Right atrium auricular region (tissue), 2 donors: ENCODE results near the gene CHADL. TPM values are rescaled to one million over a fixed set of nuclear protein-coding genes. Genes with fewer than 3 reads are reported as not detected.

ENCODE experiments used
- DNase-seq: peaks from one replicate; pipeline ENCODE4 v3.0.0-alpha.2; 2019; ENCODE audit warnings: low spot score
- H3K27ac ChIP-seq, 2 donors: fragments of 200-600 bp; sonication (generic); 1 replicate in 1 of 2; 2 replicates in 1 of 2; pipeline ENCODE4 v1.5.1; 2016 to 2019
- H3K27me3 ChIP-seq, 2 donors: fragments of 200-600 bp; sonication (generic); one replicate each; pipeline versions ENCODE4 v1.5.1 to v1.6.0; 2017 to 2019
- H3K36me3 ChIP-seq: fragments of 200-600 bp; sonication (generic); one replicate; pipeline ENCODE4 v1.5.1; 2016
- H3K4me1 ChIP-seq, 2 donors: fragments of 200-600 bp; sonication (generic); one replicate each; pipeline versions ENCODE4 v1.5.1 to v1.6.0; 2017 to 2019
- H3K4me3 ChIP-seq, 2 donors: fragments of 200-600 bp; sonication (generic); 1 replicate in 1 of 2; 2 replicates in 1 of 2; pipeline ENCODE4 v1.5.1; 2017 to 2019; ENCODE audit warnings: mild to moderate bottlenecking in 1 of 2, moderate library complexity in 1 of 2
- H3K9me3 ChIP-seq, 2 donors: fragments of 200-600 bp; sonication (generic); one replicate each; pipeline ENCODE4 v1.5.1; 2019
- total RNA-seq, 2 donors: library from RNA; depleted of rRNA; stranded (reverse); fragments of >200 nt; gene quantifications; one replicate each; pipeline ENCODE4 v1.1.0, GENCODE V29; 2016
- TF ChIP-seq, protein P1 (sequence below), 2 donors: fragments of 200-600 bp; sonication (generic); IDR thresholded peaks; one replicate each; pipeline ENCODE4 v1.5.1; 2019; ENCODE audit warnings: antibody characterized with exemption in 2 of 2

Gene CHADL
- total RNA-seq, 2 donors from 2014 or later, result 8.3 to 16.1 TPM

DNA sequence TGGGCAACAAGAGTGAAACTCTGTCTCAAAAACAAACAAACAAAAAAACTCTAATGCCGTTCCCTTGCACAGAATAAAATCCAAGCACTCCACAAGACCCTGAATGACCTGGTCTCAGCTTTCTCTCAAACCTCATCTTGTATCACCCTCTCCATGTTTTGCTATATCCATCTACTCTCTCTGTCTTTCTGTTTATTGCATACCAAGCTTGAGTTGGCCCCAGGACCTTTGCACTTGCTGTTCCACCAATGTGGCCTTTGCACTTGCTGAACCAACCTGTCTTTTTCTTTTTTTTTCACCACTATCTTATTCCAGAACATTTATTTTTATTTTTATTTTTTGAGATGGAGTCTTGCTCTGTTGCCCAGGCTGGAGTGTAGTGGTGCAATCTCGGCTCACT lies 37.6 kb downstream of the CHADL start:
- H3K27me3 ChIP-seq, result no peaks in the 10 kb centered on the region
- no peak overlapping the region for H3K27ac ChIP-seq
- DNase-seq, result no peak
- H3K9me3 ChIP-seq, result no peaks in the 10 kb centered on the region
- TF ChIP-seq, protein P1, sequence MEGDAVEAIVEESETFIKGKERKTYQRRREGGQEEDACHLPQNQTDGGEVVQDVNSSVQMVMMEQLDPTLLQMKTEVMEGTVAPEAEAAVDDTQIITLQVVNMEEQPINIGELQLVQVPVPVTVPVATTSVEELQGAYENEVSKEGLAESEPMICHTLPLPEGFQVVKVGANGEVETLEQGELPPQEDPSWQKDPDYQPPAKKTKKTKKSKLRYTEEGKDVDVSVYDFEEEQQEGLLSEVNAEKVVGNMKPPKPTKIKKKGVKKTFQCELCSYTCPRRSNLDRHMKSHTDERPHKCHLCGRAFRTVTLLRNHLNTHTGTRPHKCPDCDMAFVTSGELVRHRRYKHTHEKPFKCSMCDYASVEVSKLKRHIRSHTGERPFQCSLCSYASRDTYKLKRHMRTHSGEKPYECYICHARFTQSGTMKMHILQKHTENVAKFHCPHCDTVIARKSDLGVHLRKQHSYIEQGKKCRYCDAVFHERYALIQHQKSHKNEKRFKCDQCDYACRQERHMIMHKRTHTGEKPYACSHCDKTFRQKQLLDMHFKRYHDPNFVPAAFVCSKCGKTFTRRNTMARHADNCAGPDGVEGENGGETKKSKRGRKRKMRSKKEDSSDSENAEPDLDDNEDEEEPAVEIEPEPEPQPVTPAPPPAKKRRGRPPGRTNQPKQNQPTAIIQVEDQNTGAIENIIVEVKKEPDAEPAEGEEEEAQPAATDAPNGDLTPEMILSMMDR (IDR thresholded peaks at IDR 0.05), result no peak
- no peak overlapping the region for H3K4me3 ChIP-seq
- H3K4me1 ChIP-seq, result peaks cover 0 to 14% of the 10 kb centered on the region in 2 donors
- no peaks in the 10 kb centered on the region for H3K36me3 ChIP-seq

DNA sequence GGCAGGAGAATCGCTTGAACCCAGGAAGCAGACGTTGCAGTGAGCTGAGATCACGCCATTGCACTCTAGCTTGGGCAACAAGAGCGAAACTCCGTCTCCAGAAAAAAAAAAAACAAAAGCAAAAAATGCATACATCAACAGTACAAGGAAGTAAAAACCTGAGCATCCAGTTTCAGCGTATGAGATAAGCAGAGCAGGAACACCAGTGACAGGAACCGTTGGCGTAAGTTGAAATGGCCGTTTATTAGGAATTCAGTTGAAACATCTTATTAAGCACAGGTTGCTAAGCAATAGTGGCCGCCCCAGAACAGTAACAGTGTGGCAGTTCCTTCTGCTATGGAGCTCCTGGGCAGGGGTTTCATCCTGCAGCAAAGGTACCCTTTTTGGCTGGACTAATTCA lies 39.6 kb downstream of the CHADL start:
- no peak overlapping the region for H3K27ac ChIP-seq
- H3K27me3 ChIP-seq, result no peaks in the 10 kb centered on the region
- TF ChIP-seq, protein P1 (IDR thresholded peaks at IDR 0.05), result no peak
- H3K4me3 ChIP-seq, result no peak overlapping the region
- H3K4me1 ChIP-seq, result peaks cover 0 to 24% of the 10 kb centered on the region in 2 donors
- no peak for DNase-seq
- H3K9me3 ChIP-seq, result no peaks in the 10 kb centered on the region
- no peaks in the 10 kb centered on the region for H3K36me3 ChIP-seq

DNA sequence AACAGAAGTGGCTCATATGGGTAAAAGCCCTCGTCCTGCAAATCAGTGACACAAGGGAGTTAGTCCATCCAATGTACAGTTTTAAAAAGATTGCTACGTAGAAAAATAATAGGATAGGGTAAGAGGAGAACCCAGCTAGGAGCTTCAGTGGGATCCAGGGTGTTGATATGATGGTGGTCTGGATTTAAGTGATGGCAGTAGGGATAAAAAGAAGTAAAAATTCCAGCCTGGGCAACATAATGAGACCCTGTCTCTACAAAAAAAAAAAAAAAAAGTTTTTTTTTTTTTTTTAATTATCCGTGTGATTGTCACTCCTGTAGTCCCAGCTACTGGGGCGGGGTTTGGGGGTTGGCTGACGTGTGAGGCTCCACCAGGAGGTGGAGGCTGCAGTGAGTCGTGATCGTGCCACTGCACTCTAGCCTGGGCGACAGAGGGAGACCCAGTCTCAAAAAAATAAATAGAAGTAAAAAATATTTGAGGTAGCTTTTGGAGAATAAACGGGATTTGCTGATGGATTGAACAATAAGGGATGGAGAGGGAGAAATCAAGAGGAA lies 42.6 kb downstream of the CHADL start:
- Histone ChIP-seq H3K27ac (peak overlapping the region; percentile 25 to 69), H3K36me3 (no peaks in the 10 kb centered on the region), H3K9me3 (no peaks in the 10 kb centered on the region), H3K4me3 (peak overlapping the region; percentile 61 to 83), H3K4me1 (peaks cover 0 to 18% of the 10 kb centered on the region in 2 donors), H3K27me3 (no peaks in the 10 kb centered on the region)
- DNase-seq, result no peak
- TF ChIP-seq, protein P1 (IDR thresholded peaks at IDR 0.05), result peak in 1 of 2 donors; percentile 16

DNA sequence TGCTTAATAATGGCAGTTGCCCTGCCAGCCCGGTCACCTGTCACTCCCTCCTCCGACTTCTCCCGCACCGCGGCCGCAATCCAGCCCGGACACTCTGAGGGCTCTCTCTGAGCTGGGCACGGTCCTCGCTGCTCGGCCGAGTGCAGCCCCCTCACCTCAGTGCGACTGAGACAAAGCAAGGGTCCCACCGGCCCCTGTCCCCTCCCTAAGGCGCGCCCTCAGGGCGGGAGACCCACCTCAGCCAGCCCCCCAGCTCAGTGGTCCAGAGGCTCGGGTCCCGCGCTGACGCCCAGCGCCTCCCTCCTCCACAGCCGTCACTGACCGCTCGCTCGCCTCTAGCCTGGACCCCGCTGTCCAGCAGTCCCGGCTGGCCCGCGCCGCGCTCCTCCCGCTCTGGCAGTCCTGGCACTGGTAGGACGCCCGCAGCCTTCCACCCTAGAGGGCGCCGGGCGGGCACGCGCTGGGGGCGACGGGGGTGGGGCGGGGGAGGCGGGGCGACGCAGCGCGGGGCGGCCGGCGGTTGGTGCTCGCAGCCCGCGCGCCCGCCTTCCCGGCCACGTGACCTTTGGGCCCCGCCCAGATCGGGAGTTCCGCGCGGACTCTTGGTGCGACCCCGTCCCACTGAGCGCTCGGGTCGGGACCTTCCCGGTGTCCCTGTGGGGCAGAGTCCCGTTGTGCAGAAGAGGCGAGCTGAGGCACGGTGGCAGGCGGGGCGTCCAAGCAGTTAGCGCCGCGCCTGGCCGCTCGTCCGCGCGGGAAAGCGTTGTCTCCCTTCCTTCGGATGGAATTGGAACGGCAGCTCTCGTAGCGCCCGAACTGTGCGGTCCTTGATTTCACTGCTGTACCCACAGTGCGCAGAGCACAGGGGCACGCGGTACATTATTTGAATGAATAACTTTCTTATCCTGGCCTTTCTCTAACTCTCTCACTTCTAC lies 43.4 kb downstream of the CHADL start:
- Histone ChIP-seq H3K9me3 (no peaks in the 10 kb centered on the region), H3K27me3 (no peaks in the 10 kb centered on the region), H3K4me1 (peaks cover 0 to 18% of the 10 kb centered on the region in 2 donors), H3K27ac (peak overlapping the region; percentile 25 to 69), H3K36me3 (no peaks in the 10 kb centered on the region), H3K4me3 (peak overlapping the region; percentile 61 to 83)
- DNase-seq, result peak; percentile 69
- TF ChIP-seq, protein P1 (IDR thresholded peaks at IDR 0.05), result no peak

DNA sequence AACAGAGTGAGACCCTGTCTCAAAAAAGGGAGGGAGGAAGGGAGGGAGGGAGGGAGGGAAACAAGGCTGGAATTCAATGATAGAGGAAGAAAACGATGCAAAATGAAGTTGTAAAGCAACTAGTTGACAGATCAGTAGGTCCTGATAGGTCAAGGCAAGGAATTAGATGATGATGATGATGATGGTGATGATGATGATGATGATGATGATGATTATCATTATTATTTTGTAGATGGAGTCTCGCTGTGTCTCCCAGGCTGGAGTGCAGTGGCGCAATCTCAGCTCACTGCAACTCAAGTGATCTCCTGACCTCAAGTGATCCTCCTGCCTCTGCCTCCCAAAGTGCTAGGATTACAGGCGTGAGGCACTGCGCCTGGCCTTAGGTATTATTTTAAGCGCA lies 46.9 kb downstream of the CHADL start:
- no peaks in the 10 kb centered on the region for H3K27me3 ChIP-seq
- H3K4me3 ChIP-seq, result no peak overlapping the region
- TF ChIP-seq, protein P1 (IDR thresholded peaks at IDR 0.05), result no peak
- H3K27ac ChIP-seq, result no peak overlapping the region
- no peak for DNase-seq
- H3K36me3 ChIP-seq, result no peaks in the 10 kb centered on the region
- no peaks in the 10 kb centered on the region for H3K9me3 ChIP-seq
- peaks cover 0 to 18% of the 10 kb centered on the region in 2 donors for H3K4me1 ChIP-seq
